GM12872 (cell line): ENCODE data around the gene URM1.

Experiments used
- TF ChIP-seq, protein P1 (sequence below): IDR thresholded peaks from 3 replicates; pipeline ENCODE4 v1.5.1; 2011; ENCODE audit warnings: low read depth, mild to moderate bottlenecking, low read length, moderate library complexity; ENCODE audit not compliant: insufficient read depth

URM1 gene

DNA sequence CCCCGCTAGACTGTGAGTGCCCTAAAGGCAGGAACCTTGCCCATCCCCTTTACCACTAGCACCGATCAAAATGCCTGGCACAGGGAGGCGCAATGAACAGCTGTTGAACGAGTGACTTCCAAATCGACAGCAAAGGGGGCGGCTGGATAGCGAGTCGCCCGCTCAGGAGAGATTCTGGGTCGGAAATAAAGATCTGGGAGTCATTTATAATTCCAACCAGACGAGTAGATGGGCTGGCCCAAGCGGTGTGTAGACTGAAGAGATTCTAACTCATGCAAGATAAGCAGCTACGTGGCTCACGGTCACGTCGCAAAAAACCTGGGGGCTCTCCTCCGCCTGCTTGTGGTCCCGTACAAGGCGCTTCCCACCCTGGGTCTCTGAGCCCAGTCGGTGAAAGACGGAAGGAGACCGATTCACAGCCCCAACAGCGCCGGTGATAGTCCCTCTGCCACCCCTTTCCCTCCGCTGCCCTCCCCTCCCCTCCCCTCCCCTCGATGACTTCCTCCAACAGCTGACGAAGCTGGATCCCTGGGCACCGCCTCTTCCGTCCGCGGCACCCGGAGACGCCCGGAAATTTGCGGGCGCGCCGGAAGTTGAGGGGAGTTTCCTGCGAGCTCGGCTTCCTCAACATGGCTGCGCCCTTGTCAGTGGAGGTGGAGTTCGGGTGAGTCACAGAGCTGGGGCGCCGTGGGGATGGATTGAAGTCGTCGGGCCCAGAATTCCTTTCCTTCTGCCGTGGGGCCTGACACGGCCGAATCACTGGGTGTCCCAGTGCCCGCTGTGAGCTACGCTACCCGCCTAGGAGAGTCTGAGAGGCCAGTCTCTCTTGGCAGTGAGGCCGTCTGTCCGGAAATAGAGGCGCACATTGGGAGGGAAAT, at the start of gene URM1:
TSS of gene URM1 (plus strand) at position 623 of the 878 bp plus-strand sequence. CDS start at position 630, 7 bp downstream.
- TF ChIP-seq, protein P1, sequence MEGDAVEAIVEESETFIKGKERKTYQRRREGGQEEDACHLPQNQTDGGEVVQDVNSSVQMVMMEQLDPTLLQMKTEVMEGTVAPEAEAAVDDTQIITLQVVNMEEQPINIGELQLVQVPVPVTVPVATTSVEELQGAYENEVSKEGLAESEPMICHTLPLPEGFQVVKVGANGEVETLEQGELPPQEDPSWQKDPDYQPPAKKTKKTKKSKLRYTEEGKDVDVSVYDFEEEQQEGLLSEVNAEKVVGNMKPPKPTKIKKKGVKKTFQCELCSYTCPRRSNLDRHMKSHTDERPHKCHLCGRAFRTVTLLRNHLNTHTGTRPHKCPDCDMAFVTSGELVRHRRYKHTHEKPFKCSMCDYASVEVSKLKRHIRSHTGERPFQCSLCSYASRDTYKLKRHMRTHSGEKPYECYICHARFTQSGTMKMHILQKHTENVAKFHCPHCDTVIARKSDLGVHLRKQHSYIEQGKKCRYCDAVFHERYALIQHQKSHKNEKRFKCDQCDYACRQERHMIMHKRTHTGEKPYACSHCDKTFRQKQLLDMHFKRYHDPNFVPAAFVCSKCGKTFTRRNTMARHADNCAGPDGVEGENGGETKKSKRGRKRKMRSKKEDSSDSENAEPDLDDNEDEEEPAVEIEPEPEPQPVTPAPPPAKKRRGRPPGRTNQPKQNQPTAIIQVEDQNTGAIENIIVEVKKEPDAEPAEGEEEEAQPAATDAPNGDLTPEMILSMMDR: no peak

DNA sequence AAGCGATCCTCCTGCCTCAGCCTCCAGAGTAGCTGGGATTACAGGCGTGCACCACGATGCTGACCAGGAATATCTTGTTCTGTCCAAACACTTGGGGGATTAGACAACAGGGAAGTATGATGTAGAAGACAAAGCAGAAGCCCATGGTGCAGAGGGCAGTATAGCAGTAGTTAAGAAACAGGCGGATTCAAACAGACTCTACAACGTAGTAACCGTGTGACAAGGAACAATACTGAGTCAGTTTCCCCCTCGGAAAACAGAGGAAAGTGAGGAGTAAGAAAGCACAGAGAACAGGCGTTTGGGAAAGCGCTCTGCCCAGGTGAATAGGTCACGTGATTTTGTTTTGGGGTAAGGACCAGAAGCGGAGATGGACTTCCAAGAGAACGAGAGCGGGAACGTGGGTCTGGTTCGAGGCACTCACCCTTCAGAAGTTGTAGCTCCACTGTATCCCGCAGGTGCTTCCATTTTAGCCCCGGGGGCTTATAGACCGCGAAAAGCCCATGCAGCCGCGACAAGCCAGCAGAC, 49.2 kb upstream of the URM1 start:
- TF ChIP-seq, protein P1: no peak

DNA sequence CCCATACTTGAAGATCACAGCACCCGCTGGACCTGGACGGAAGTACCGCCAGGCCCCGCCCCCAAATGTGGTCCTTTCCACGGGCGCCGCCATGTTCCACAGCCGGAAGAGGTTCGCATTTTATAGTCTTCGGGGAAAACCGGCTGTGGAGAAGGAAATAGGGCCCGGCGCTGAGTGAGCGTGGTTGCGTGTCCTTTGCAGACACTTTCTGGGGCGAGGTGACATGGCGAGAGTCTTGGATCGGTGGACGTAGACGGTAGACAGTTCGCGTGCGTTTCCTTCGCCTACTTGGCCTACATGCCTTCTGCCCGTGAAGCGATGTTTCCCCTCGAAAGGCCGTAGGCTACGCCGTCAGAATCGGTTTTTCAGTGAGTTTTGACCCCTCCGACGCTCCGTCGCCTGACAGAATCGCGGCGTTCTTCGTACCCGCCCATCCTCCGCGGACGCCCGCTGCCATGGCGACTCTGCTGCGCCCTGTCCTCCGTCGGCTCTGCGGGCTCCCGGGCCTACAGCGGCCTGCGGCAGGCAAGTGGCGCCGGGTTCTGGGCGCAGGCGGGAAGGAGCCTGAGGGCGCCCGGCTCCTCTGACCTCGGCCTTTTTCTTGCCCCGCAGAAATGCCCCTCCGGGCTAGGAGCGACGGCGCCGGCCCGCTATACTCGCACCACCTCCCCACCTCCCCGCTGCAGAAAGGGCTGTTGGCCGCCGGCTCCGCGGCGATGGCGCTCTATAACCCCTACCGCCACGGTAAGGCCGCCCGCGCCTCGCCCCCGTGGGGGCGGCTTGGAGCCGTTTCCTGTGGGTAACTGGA, 48.6 kb upstream of the URM1 start, which contains the start of the genes COQ4 and TRUB2:
TSS of gene COQ4 (plus strand) at position 436 of the 808 bp plus-strand sequence. CDS start at position 456, 20 bp downstream.
TSS of gene TRUB2 (minus strand) at position 44 of the 808 bp plus-strand sequence. CDS start at position 5, 39 bp downstream.
- TF ChIP-seq, protein P1: no peak

DNA sequence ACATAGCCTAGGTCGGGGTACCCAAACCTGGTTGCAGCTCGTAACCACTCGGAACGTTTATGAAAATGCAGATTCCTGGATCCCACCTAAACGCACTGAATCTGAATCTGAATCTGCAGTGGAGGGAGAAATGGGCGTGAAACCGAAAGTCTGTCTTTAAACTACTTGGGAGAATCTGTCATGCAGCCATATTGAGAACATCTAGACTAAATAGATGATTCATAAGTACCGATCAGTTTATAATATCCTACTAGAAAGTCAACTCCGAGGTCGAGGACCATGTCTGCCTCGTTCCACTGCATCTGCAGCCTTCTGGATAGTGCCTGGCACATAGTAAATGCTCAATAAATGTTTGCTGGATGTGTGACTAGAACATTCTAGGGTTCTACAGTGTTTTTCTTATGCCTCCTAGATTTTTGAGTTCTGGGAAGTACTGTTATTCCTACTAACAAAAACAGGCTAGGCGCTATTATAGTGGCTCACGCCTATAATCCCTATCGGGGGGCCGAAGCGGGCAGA, 47.9 kb upstream of the URM1 start:
- TF ChIP-seq, protein P1: no peak

DNA sequence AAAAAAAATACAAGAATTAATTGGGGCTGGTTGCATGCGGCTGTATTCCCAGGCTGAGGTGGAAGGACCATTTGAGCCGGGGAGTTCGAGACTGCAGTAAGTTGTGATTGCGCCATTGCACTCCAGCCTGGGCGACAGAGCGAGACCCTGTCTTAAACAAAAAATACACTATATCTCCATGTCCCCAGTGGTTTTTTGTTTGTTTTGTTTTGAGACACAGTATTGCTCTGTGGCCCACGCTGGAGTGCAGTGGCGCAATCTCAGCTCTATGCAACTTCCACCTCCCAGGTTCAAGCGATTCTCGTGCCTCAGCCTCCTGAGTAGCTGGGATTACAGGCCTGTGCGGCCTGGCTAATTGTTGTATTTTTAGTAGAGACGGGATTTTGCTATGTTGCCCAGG, 47.4 kb upstream of the URM1 start:
- TF ChIP-seq, protein P1: no peak

DNA sequence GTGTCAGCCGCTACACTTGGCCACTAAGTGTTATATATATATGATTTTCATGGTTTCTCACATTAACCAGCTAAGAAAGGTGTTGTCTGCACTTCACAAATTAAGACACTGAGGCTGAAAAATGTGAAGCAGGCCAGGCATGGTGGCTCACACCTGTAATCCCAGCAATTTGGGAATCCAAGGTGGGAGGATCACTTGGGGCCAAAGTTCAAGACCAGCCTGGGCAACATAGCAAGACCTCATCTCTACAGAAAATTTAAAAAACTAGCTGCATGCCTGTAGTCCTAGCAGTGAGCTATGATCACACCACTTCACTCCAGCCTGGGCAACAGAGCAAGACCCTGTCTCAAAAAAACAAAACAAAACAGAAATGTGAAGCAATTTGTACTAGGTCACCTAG, 46.8 kb upstream of the URM1 start:
- TF ChIP-seq, protein P1: no peak

DNA sequence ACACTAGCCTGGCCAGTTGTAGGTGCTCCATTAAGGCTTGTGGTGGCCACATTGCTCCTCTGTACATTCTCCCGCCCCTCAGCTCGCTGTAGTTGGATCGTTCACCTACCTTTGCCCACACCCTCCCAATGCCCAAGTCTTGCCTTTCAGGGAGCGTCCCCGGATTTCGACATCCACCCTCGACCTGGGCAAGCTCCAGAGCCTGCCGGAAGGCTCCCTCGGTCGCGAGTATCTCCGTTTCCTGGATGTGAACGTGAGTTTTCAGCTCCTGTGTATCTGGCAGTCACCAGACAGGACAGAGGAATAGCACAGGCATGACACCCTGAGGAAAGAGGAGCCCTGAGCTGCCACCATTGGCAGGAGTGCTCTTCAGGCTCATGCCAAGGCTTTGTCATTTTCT, 45.5 kb upstream of the URM1 start:
- TF ChIP-seq, protein P1: no peak
